ENCODE measurements around the gene KSR1. TPM values are rescaled to one million over a fixed set of nuclear protein-coding genes. Genes with fewer than 3 reads are reported as not detected.
"Not testable (repeated sequence)": the region's sequence is repeated elsewhere in the genome, so short reads cannot be mapped to it uniquely, and the experiment has no call there.

The KSR1 gene
- total RNA-seq, 1 experiment from 2014 or later = 37.6 TPM

DNA sequence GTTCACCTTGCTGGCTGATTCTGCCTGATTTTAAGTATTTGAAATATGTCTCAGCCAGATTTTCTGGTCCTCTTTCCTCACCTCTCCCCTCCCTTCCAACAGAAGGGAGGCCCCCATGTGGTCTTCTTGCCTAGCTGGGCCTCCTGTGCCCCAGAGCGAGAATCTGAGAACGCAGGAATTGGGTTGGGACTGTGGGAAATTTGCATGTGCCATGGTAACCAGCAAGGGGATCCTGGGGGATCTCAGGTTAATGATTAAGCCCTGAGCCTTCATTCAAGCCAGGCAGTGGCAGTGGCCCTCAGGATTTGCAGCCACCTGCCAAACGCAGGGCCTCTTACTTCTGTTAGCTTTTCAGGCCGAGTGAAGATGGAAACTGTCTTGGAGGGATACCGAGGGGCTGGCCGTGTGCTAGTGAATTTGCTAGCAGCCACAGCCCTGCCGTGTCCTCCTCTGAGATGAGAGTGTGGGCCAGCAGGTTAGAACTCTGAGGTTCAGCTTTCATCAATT is 40.2 kb downstream of the KSR1 start:
- Histone ChIP-seq H3K36me3 (no peaks in the 10 kb centered on the region), H3K4me1 (peaks cover 8% of the 10 kb centered on the region; the same call in 1 of the 2 replicates), H3K9me3 (replicated peaks) (0 out of 2 replicates have a peak, but pooled peaks cover 6% of the 10 kb centered on the region), H3K27ac (no peak overlapping the region), H3K27me3 (no peaks in the 10 kb centered on the region), H3K4me3 (no peak overlapping the region)
- DNase-seq = no peak

DNA sequence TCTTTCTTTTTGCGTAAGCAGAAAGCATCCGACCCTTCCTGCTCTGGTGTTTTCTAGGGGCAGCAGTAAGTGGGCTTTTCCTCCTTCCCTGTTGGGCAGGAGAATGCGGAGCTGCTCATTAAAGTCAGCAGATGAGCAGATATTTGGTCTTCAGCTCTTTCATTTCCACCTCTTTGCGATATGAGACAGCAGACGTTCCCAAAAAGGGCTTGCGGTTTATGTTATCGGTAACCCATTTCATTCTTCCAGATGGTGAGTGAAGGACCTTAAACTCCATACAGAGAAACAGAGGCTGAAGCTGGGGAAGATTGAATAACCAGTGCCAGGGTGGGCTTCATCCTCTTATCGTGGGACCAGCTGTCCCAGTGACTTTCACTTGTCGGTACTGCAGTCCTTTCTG is 40.7 kb downstream of the KSR1 start:
- Histone ChIP-seq H3K36me3 (no peaks in the 10 kb centered on the region), H3K4me3 (no peak overlapping the region), H3K27me3 (no peaks in the 10 kb centered on the region), H3K4me1 (peaks cover 8% of the 10 kb centered on the region; the same call in 1 of the 2 replicates), H3K9me3 (replicated peaks) (0 out of 2 replicates have a peak, but pooled peaks cover 6% of the 10 kb centered on the region), H3K27ac (no peak overlapping the region)
- DNase-seq = no peak

DNA sequence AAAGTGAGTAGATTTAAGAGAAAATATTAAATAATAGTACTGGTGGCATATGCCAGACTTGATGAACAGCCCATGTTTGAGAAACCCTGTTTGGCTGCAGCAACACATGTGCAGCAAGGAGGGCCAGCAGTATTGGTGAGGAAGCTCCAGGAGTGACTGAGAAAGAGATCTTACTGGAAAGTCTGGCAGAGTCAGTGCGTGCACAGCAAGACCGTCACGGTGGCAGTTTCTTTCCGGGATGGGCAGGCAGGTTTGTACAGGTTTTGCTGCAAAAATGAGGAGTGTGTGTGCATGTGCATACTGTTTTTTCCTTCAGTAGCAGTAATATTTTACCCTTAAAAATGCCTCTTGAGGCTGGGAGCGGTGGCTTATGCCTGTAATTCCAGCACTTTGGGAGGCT is 41.4 kb downstream of the KSR1 start:
- no peak for DNase-seq
- Histone ChIP-seq H3K36me3 (no peaks in the 10 kb centered on the region), H3K9me3 (replicated peaks) (0 out of 2 replicates have a peak, but pooled peaks cover 6% of the 10 kb centered on the region), H3K27me3 (no peaks in the 10 kb centered on the region), H3K4me3 (no peak overlapping the region), H3K27ac (no peak overlapping the region), H3K4me1 (peaks cover 13% of the 10 kb centered on the region)

DNA sequence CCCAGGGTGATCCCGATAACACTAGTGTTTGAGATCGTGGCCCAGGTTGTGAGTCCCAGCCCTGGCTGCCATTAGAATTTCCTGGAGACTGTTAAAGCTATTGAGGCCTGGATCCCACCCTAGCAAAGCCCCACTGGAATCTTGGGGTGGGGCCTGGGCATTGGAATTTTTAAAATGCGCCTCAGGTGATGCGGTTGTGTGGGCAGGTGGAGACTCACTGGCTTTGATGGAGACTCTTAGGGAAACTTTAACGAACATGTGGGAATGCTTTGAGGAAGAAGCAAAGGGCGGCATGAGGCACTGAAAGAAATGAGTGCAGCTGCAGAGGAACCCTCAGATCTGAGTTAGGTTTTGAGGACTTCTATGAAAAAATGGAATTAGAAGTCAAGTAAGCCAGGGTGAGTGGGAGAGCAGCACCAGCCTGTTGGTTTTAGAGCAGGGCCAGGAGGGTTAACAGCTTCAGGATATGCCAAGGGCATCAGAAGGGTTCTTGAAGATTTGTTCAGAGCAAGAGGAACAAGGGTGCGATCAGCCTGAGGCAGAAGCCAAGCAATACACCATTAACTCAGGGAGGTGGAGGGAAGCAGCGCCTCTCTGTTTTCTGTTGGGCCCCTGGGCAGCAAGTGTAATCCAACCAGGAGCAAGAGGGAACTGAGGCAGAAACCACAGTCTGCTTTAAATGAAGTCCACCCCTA is 42.5 kb downstream of the KSR1 start:
- H3K4me3 ChIP-seq = no peak overlapping the region
- no peak overlapping the region for H3K27ac ChIP-seq
- H3K4me1 ChIP-seq = peaks cover 14% of the 10 kb centered on the region
- DNase-seq = no peak
- H3K27me3 ChIP-seq = no peaks in the 10 kb centered on the region
- H3K9me3 ChIP-seq (replicated peaks) = 0 out of 2 replicates have a peak, but pooled peaks cover 6% of the 10 kb centered on the region
- no peaks in the 10 kb centered on the region for H3K36me3 ChIP-seq

DNA sequence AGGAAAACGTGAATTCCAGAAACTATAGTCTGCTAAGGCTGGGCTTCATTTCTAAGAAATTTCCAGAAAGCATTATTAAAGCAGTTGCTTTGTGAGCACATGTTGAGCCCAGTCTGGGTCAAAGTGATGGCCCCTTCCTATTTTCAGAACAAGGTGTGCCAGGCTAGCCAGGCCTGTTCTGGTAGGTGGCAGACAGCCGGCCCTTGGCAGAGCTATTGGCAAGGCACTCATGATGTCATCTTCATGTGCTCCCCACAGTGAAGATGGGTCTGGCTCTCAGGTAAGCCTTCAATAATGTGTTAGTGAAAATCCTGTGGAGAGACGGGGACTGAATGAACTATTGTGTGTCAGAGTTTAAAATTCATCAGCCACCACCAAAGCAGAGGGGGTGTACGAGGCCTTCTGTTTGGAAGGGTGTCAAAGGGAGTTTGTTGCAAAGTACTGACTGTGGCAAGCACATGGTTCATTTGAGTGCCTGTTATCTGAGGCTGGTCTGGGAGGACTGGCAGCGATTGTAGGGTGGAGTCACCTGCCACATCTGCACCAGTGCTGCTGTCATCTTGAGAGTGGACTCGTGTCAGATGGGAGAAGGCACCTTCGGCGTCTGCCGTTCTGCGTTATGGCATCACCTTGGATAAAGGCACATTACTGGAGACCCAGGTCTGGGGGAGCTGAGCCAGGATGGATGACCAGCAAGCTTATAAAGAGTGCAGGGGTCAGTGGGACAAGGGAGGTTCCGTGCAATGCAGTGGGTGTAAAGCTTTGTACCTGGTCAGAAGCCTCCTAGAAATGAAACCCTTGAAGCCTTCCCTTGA is 43.4 kb downstream of the KSR1 start:
- H3K27me3 ChIP-seq = no peaks in the 10 kb centered on the region
- DNase-seq = no peak
- 0 out of 2 replicates have a peak, but pooled peaks cover 6% of the 10 kb centered on the region for H3K9me3 ChIP-seq (replicated peaks)
- H3K4me1 ChIP-seq = peaks cover 9% of the 10 kb centered on the region
- no peak overlapping the region for H3K27ac ChIP-seq
- H3K4me3 ChIP-seq = no peak overlapping the region
- H3K36me3 ChIP-seq = no peaks in the 10 kb centered on the region

DNA sequence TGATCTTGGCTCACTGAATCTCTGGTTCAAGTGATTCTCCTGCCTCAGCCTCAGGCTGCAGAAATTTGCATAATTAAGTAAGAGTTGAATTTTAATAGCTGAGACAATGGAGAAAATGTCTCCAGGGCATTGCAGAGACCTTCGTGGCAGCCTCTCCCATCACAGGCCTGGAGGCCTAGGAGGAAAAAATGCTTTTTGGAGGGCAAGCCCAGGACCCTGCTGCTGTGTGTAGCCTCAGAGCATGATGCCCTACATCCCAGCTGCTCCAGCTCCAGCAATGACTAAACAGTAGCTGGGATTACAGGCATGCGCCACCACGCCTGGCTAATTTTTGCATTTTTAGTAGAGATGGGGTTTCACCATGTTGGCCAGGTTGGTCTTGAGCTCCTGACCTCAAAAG is 45.1 kb downstream of the KSR1 start:
- not testable (repeated sequence) for DNase-seq; H3K27ac ChIP-seq; H3K9me3 ChIP-seq (replicated peaks)

DNA sequence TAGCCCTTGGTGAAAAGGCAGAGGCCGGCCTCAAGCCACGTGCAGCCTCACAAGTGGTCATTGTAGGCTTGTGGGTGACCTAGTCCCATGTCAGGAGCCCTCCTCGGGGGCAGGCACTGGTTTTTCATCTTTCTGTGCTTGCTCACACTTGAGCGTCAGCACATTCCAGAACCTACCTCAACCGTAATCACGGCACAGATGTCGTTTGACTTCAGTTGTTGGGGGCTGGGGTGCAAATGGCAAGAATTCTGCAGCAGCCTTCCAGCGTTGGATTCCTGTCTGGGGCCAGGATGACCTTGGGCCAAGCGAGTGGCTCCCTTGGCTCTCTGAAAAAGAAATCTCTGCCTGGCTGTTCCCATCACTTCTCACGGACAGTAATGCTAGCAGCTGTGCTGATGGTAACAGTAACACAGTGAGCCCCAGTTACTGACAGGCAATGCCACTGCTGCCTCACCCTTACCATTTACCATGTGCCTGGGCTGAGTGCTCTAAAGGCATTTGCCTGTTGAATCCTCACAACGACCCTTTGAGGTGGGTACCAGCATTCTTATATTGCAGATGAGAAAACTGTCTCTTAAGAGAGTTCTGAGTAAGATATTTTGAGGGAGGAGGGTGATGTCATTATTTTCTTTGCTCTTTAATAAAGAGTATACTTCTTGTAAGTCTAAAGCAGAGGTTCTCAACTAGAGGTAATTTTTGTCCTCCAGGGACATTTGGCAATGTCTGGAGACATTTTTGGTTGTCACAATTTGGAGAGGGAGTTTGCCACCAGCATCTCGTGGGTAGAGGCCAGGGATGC is 46.5 kb downstream of the KSR1 start:
- Histone ChIP-seq H3K4me3 (no peak overlapping the region), H3K4me1 (peaks cover 21% of the 10 kb centered on the region), H3K27me3 (no peaks in the 10 kb centered on the region), H3K9me3 (replicated peaks) (0 out of 2 replicates have a peak, but pooled peaks cover 6% of the 10 kb centered on the region), H3K36me3 (no peaks in the 10 kb centered on the region), H3K27ac (peak overlapping the region; percentile 25; the same call in 1 of the 2 replicates)
- DNase-seq = peak; percentile 50 to 51

More for the DNA sequence above, 45.1 kb downstream of the KSR1 start:
- H3K4me3 ChIP-seq, H3K36me3 ChIP-seq, H3K27me3 ChIP-seq: not testable (repeated sequence)
- peaks cover 14% of the 10 kb centered on the region for H3K4me1 ChIP-seq

DNA sequence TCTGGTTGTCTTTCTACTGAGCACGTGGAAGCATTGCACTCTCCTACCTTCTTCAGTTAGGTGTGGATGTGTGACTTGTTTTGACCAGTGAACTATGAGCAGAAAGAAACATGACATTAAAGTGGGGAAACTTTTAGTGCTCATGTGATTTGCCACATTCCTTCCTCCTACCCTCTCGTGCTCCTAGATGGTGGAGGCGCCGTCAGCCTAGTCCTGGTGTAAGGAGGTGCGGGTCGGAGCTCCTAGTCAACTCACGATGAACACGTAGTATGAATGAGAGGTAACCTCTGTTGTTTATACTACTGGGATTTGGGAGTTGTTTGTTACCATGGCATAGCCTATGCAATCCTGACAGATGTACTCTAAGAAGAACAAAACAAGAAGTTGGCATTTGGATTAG is 47.4 kb downstream of the KSR1 start:
- peaks cover 24% of the 10 kb centered on the region for H3K4me1 ChIP-seq
- no peak overlapping the region for H3K4me3 ChIP-seq
- H3K9me3 ChIP-seq (replicated peaks) = 0 out of 2 replicates have a peak, but pooled peaks cover 6% of the 10 kb centered on the region
- DNase-seq = no peak
- H3K27me3 ChIP-seq = no peaks in the 10 kb centered on the region
- H3K27ac ChIP-seq = no peak overlapping the region
- no peaks in the 10 kb centered on the region for H3K36me3 ChIP-seq

DNA sequence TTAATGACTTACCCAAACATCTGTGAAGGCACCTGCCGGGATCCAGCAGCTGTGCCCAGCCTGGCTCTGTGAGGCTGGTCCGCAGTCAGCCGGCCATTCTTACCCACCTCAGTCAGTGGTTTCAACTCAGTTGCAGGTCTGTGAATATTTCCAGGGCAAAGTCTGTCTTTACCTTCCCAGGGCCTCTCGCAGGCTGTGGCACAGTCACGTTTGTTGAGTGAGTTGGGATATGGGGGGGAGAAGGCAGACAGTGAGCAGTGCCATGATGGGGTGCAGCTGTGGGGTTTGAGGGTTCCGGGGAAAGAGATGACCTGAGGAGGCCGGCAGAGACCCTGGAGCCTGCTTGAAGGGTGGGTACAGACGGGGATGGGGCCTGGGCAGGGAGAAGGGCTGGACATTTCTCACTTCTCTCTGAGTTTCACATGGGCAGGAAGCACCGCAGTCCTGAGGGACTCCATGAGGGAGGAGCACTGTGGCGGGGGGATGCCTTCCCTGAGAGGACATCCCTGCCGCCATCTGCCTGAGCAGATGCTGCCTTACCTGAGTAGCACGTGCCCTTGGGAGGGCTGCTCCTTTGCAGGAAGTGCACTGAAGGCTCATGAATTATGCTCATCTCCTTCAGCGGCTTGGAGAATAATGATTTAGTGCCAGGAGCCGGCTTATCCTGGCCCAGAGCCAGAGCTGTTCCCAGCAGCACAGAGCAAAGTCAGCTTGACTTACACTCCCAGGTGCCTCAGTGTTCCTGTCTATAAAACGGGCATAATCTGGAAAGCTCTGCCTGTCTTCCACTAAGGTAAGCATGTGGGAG is 48.1 kb downstream of the KSR1 start:
- H3K36me3 ChIP-seq = no peaks in the 10 kb centered on the region
- 0 out of 2 replicates have a peak, but pooled peaks cover 6% of the 10 kb centered on the region for H3K9me3 ChIP-seq (replicated peaks)
- no peak for DNase-seq
- no peaks in the 10 kb centered on the region for H3K27me3 ChIP-seq
- no peak overlapping the region for H3K4me3 ChIP-seq
- no peak overlapping the region for H3K27ac ChIP-seq
- H3K4me1 ChIP-seq = peaks cover 24% of the 10 kb centered on the region

DNA sequence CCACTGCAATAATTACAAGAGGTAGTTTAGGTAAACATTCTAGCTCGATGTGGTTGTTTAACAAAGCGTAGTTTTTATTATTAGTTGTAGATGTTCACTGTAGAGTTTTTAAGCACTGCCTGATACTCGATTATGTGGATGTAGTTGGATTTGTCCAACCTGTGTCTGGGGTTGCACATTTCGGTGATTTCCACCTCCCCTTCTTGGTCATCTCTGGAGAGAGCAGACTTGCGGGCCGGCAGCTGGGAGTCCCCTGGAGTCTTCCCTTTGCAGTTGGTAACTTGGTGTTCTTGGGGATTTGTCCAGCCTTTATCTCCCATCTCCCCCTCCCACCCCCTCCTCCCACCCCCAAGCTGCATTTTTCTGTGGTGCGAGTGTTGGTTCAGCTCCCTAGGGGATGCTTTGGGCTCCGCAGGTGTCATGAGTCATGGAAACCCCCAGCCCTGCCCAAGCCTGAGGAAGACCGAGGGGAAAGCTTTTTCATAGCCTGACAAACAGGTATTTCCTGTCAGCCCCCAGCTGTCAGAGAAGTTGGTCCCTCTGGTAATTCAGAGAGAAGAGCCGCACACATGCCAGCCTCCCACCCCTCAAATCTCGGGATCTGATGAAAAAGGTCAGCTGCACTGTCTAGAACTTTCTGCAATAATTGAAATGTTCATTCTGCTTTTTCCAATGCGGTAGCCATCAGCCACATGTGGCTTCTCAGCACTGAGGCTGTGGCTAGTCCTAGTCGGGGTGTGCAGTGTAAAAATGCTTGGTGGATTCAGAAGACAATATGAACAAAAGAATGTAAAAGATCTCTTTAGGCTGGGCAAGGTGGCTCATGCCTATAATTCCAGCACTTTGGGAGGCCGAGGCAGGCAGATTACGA is 50.3 kb downstream of the KSR1 start:
- H3K36me3 ChIP-seq = no peaks in the 10 kb centered on the region
- H3K4me1 ChIP-seq = peaks cover 24% of the 10 kb centered on the region
- H3K4me3 ChIP-seq = no peak overlapping the region
- peak overlapping the region; percentile 6; the same call in 1 of the 2 replicates for H3K27ac ChIP-seq
- no peaks in the 10 kb centered on the region for H3K27me3 ChIP-seq
- H3K9me3 ChIP-seq (replicated peaks) = no peaks in the 10 kb centered on the region
- peak; percentile 44 to 50 for DNase-seq

DNA sequence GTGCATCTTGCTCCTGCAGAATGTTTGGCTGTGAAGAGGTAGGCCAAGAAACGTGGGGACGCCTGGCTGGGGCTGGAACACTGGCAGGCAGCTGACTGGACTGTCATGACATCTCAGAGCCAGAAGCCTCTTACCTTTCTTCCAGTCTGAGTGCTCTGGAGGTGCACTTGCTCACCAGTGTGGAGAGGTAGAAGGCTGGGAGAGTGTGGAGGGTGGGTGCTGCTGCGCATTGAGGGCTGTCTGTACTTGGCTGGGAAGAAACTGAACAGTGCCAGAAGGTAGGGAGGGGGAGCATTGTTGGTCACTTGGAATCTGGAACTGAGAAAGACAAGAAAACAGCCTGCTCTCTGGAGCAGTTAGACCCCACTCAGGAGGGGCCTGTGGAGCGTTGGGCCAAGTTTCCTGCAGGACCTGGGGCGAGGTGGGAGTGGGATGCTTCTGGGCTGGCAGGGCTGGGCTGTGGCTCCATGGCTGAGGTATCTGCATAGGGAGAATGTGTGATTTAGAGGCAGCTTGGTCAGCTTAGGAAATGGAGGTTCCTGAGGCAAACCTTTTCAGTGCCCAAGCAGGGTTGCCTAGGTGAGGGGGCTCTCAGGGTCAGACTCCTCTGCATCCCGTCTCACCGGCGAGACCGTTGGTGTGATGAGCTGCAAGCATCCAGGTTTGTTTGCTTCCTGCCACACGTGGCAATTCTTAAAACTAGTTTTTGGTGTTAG is 55.1 kb downstream of the KSR1 start:
- Histone ChIP-seq H3K27ac (no peak overlapping the region), H3K9me3 (replicated peaks) (no peaks in the 10 kb centered on the region), H3K27me3 (no peaks in the 10 kb centered on the region), H3K4me1 (peaks cover 10% of the 10 kb centered on the region), H3K4me3 (no peak overlapping the region), H3K36me3 (no peaks in the 10 kb centered on the region)
- DNase-seq = no peak

DNA sequence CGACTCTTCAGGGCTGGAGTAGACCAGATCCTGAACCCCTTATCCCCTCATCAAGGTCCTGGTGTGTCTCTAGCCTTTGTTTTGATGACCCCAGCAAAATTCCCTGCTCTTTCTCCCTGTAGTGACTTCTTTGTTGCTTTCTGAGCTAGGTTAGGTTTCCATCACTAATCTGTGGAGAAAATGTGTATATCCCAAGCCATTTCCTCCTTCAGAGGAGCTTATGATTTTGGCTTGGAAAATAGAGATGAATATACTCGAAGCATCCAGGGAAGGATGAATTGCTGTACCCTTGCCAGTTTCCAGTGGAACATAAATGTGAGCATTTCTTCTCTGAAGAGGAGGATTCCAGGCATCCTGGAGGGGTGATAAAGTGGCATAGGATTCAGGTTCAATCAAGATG is 55.8 kb downstream of the KSR1 start:
- Histone ChIP-seq H3K27ac (no peak overlapping the region), H3K4me3 (no peak overlapping the region), H3K9me3 (replicated peaks) (no peaks in the 10 kb centered on the region), H3K4me1 (peaks cover 6% of the 10 kb centered on the region), H3K36me3 (no peaks in the 10 kb centered on the region), H3K27me3 (no peaks in the 10 kb centered on the region)
- no peak for DNase-seq

Measured in SJCRH30 (cell line).